ENCODE results near the gene LRG1. TPM values are rescaled to one million over a fixed set of nuclear protein-coding genes. Genes with fewer than 3 reads are reported as not detected.
A peak's percentile ranks its signal among the peaks of the same experiment; 100 is the strongest.

The LRG1 gene
- total and polyA plus RNA-seq, 9 of the 15 experiments (the other 6 are each of a cell fraction or from before 2014, with no cell fraction given): 1.5 to 11.9 (median 8.7) TPM

- in situ Hi-C loops (cut with MboI) (no loop called here), intact Hi-C loops (cut with micrococcal nuclease) (no loop called here)
- H3K36me3 ChIP-seq (ENCODE audit: control insufficient read depth, insufficient read depth, low read length): no peaks in the 10 kb centered on the region
- no peak overlapping the region for H3K27ac ChIP-seq (ENCODE audit: extremely low read depth, low read depth, low read length)
- H2AFZ ChIP-seq (ENCODE audit: low read depth, low read length): no peak overlapping the region
- peaks cover 8 to 37% of the 10 kb centered on the region in 2 experiments; a peak in 3 of 5 replicates for H3K4me1 ChIP-seq (replicated peaks in 1 of 2; ENCODE audit: control insufficient read depth in 2 of 2, insufficient read depth in 2 of 2, low read length in 2 of 2)
- H3K4me3 ChIP-seq: no peak overlapping the region
- no peaks in the 10 kb centered on the region for H4K20me1 ChIP-seq (replicated peaks; ENCODE audit: control insufficient read depth, insufficient read depth, low read length)
- H3K9me3 ChIP-seq (replicated peaks; ENCODE audit: control insufficient read depth, insufficient read depth, low read depth, low read length): no peaks in the 10 kb centered on the region
- ChIA-PET CTCF (ENCODE audit: low intra/inter-chr PET ratio) (no interaction called here), POLR2A (interaction anchor here (0.9 kb wide), 2 partner anchors 9 to 19 kb away, joined by 3 read pairs; no protein-coding TSS in a partner anchor)
- H3K4me2 ChIP-seq (ENCODE audit: insufficient read depth, low read length): no peak overlapping the region
- WGBS (ENCODE audit: insufficient coverage, low coverage, missing lambda C conversion rate): 15% methylated on average over 1 of the region's 1 CpG
- ATAC-seq (no peak), DNase-seq (ENCODE audit: extremely low read depth in 1 of 4, low spot score in 3 of 4) (no peak), FAIRE-seq (no peak)
- no peak overlapping the region for H3K9ac ChIP-seq (ENCODE audit: insufficient read depth in 1 of 2, low read depth in 2 of 2, low read length in 2 of 2)
- H3K27me3 ChIP-seq (ENCODE audit: control insufficient read depth in 2 of 2, insufficient read depth in 2 of 2, low read length in 2 of 2): no peaks in the 10 kb centered on the region
- BruUV-seq (replicated peaks): no TSS peak
- no peaks in the 10 kb centered on the region for H3K79me2 ChIP-seq (ENCODE audit: control insufficient read depth, insufficient read depth, low read length)
- H3K9me1 ChIP-seq (ENCODE audit: control insufficient read depth, insufficient read depth, low read length): no peaks in the 10 kb centered on the region
- TF ChIP-seq RBM15 (IDR thresholded peaks at IDR 0.05; ENCODE audit: insufficient read depth, low read length) (no peak), ZNF280A (IDR thresholded peaks at IDR 0.05; ENCODE audit: low read depth, partially characterized antibody) (no peak), SNAPC5 (CRISPR knock-in tag; IDR thresholded peaks at IDR 0.05) (no peak), ZNF785 (CRISPR knock-in tag; IDR thresholded peaks at IDR 0.05) (no peak), XRCC5 (IDR thresholded peaks at IDR 0.05; ENCODE audit: low read depth, low read length) (peak; percentile 42; the same call in 1 of the 2 replicates), E2F3 (CRISPR knock-in tag; IDR thresholded peaks at IDR 0.05) (no peak), CAMTA2 (CRISPR knock-in tag; conservative IDR thresholded peaks at IDR 0.05) (no peak), ZNF766 (CRISPR knock-in tag; conservative IDR thresholded peaks at IDR 0.05) (no peak), MBD1 (CRISPR knock-in tag; IDR thresholded peaks at IDR 0.05) (no peak), TEAD4 (IDR thresholded peaks at IDR 0.05; ENCODE audit: low read length) (no peak), TEAD4 (CRISPR knock-in tag; IDR thresholded peaks at IDR 0.05; ENCODE audit: borderline replicate concordance) (no peak)
- TF ChIP-seq, protein P1, sequence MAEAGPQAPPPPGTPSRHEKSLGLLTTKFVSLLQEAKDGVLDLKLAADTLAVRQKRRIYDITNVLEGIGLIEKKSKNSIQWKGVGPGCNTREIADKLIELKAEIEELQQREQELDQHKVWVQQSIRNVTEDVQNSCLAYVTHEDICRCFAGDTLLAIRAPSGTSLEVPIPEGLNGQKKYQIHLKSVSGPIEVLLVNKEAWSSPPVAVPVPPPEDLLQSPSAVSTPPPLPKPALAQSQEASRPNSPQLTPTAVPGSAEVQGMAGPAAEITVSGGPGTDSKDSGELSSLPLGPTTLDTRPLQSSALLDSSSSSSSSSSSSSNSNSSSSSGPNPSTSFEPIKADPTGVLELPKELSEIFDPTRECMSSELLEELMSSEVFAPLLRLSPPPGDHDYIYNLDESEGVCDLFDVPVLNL (CRISPR knock-in tag; IDR thresholded peaks at IDR 0.05; ENCODE audit: low read depth): no peak
- TF ChIP-seq, protein P2, sequence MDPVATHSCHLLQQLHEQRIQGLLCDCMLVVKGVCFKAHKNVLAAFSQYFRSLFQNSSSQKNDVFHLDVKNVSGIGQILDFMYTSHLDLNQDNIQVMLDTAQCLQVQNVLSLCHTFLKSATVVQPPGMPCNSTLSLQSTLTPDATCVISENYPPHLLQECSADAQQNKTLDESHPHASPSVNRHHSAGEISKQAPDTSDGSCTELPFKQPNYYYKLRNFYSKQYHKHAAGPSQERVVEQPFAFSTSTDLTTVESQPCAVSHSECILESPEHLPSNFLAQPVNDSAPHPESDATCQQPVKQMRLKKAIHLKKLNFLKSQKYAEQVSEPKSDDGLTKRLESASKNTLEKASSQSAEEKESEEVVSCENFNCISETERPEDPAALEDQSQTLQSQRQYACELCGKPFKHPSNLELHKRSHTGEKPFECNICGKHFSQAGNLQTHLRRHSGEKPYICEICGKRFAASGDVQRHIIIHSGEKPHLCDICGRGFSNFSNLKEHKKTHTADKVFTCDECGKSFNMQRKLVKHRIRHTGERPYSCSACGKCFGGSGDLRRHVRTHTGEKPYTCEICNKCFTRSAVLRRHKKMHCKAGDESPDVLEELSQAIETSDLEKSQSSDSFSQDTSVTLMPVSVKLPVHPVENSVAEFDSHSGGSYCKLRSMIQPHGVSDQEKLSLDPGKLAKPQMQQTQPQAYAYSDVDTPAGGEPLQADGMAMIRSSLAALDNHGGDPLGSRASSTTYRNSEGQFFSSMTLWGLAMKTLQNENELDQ (CRISPR knock-in tag; IDR thresholded peaks at IDR 0.05; ENCODE audit: borderline replicate concordance): no peak
Observed at GRCh38 chr19:4585556-4585955, 45.7 kb upstream of the LRG1 start.
